ENCODE results near the gene HSPA4.
"Not testable (repeated sequence)": the region's sequence is repeated elsewhere in the genome, so short reads cannot be mapped to it uniquely, and the experiment has no call there.

The HSPA4 gene

DNA sequence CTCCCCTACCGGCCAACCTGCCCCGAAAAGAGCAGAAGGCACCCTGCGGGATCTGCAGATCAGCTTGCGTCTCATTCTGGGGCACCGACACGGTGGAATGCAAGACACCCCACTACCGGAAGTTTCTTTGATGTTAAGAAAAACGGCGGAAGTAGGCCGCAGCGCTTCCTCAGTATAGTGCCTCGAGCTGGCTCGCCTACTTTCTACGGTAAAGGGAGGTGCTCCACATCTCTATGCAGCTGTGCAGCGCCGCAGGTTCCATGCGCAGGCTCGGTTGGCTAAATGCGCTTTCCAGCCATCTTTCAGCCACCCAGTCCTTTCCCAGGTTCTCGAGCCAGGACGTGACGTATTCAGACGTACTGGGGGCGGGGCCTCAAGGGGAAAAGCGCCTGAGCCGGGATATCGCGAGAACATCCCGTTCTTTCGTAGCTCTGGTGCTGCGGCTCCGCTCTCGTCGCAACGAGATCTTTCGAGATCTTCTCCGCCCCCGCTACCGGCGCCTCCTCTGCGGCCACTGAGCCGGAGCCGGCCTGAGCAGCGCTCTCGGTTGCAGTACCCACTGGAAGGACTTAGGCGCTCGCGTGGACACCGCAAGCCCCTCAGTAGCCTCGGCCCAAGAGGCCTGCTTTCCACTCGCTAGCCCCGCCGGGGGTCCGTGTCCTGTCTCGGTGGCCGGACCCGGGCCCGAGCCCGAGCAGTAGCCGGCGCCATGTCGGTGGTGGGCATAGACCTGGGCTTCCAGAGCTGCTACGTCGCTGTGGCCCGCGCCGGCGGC lies at the start of gene HSPA4:
Gene HSPA4, plus strand, starts transcription at position 472 of the 775 bp plus-strand sequence. Its CDS starts 238 bp downstream, at position 710.
- DNase-seq, result peak; percentile 91 to 95

DNA sequence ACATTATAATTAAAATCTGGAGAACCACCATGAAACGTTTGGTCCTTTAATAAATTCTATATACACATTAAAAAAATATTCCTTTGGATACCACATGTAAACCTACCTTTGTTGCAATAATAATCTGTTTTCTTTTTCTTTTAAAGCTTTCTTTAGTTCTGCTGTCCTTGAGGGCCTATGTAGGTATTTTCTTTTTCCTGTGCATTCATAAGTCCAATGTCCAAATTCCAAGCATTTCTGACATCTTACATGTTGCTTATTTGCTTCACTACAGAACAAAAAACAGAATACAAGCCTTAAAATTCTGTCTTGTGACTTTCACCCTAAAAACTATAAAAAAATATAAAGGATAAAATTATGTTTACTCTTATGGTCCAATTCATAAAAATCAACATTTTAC lies 45.2 kb upstream of the HSPA4 start:
- no peak for DNase-seq

DNA sequence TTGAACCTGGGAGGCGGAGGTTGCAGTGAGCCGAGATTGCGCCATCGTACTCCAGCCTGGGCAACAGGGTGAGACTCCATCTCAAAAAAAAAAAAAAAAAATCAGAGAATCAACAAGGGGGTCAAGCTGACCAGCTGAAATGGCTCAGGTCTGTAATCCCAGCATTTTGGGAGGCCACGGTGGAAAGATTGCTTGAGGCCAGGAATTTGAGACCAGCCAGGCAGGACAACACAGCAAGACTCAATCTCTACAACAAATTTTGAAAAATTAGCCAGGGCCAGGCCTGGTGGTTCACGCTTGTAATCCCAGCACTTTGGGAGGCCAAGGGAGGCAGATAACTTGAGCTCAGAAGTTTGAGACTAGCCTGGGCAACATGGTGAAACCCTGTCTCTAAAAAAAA lies 43.4 kb upstream of the HSPA4 start:
- not testable (repeated sequence) for DNase-seq

DNA sequence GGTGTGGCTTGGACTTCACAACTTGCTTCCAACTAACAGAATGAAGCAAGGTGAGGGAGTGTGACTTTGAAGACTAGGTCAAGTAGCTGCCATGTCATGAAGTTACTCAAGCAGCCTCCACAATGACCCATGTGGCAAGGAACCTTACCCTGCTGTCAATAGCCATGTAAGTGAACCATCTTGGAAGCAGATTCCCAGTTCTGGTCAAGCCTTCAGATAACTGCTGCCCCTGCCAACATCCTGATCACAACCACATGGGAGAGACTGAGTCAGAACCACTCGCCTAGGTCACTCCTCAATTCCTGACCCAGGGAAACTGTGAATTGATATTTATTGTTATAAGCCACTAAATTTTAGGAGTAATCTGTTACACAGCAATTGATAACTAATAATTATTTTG lies 36.3 kb upstream of the HSPA4 start:
- no peak for DNase-seq

DNA sequence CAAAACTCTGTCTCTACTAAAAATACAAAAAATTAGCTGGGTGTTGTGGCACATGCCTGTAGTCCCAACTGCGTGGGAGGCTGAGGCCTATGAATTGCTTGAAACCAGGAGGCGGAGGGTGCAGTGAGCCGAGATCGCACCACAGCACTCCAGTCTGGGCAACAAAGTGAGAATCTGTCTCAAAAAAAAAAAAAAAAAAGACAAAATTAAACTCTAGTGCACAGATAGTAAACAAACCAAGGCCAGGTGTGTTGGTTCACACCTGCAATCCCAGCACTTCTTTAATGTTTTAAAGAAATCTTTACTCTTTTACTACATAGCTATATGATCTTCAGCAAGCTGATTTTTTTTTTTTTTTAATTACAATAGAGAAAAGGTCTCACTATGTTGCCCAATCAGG lies 33.8 kb upstream of the HSPA4 start:
- DNase-seq, result no peak

DNA sequence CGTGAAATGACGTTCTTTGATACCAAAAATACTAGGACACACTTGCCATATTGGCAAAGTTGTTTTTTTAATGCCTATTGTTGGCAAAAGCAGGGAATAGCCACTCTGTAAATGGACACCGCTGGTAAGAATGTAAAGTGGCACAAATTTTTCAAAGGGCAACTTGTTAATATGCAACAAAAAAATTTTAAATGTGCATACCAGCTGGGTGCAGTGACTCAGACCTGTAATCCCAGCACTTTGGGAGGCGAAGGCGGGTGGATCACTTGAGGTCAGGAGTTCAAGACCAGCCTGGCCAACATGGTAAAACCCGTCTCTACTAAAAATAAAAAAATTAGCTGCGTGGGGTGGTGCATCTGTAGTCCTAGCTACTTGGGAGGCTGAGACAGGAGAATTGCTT lies 32.3 kb upstream of the HSPA4 start:
- DNase-seq, result not testable (repeated sequence)

DNA sequence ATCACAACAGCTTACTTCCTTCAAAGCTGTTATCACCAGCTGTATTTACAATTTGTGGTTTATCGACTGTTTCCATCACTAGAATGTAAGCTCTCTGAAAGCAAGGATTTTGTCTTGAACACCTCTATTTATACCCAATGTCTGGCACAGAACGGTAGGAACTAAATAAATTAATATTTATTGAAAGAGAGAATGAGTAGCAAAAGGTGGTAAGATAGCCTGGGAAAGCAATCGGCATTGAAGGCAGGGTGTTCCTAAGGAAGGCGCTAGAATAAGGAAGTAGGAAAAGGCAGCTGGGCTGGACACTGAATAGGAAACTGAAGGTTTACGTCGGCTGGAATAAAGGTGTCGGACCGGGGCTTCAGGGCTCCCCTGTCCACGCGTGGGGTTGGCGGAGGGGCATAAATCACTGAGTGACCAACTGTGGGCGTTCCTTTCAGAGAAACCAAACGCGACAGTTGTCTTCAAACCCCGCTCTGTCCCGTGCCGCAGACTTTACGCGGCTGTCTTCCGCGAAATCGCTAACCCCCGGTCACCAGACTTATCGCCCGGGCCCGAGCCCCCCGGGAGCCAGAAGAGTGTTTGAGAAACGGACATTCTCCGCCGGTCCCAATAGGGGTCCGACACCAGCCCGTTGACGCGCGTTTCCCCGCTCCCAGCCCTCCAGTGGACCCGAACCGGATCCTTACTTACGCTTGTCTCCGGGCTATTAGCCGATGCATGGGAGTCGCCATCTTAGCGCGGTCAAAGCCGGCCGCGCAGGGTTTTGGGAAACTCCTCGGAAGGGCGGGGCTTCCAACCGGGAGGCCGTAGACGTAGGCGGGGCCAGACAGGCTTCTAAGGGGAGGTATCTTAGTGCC lies 25.8 kb upstream of the HSPA4 start, which contains the start of gene ZCCHC10:
Gene ZCCHC10, minus strand, starts transcription at position 746 of the 860 bp plus-strand sequence. Its CDS starts 12 bp downstream, at position 734.
- peak; percentile 80 to 88 for DNase-seq

DNA sequence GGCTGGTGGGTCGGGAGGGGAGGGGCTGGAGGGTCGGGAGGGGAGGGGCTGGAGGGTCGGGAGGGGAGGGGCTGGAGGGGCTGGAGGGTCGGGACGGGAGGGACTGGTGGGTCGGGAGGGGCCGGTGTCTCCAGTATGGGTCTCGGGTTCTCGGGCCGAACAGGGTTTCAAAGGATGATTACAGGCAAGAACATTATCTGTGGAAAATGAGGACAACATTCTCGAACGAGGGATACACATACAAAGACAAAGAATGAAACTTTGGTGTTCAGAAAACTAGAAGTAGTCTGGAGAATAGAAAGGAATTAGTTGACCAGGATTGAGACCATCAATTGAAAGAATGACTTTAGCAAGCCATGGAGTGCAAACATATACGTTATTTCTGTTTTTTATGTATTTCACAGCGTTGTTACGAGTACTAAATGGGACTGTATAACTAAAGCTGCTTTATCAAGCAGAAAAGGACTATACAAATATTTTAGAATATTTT lies 25.1 kb upstream of the HSPA4 start:
- DNase-seq, result no peak

DNA sequence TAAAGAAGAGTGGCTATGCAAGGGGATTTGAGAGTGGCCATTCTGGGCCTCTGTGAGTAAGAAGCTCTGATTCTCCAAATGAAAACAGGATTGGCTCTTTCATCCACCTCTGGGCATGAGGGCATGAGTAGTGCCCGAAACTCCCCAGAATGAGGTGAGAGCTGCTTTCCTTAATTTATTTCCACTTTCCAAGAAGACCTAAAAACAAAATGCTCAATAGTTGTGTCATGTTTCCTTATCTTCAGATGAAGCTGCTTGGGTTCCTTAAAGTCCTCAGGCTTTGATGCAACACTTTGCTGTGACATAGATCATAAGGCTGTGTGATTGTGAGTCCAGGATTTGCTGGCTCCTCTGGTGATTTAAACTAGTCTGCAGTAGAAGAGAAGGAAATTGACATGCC lies 22.4 kb upstream of the HSPA4 start:
- DNase-seq, result no peak

DNA sequence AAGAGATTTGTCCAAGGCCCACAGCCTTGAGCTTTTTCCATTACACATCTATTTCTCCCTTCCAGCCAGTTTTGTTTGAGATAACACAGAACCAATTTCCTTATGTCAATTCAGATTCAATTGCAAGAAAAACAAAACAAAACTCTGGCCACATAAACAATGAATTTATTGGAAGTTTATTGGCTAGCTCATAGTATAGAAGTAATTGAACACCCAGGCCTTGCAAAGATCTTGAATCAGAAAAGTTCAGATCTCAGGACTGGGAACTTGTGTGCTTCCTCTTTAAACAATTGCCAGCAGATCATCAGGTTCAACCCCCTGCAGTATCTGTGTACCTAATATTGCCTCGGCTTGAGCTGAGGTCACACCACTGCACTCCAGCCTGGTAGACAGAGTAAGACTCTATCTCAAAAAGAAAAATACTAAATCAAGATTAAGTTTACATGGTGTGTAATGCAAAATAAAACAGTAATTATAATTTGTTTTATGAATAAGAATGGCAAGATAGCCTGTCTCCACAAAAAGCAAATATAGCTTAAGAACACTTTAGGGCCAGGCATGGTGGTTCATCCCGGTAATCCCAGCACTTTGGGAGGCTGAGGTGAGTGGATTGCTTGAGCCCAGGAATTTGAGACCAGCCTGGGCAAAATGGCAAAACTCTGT lies 21.3 kb upstream of the HSPA4 start:
- DNase-seq, result no peak

DNA sequence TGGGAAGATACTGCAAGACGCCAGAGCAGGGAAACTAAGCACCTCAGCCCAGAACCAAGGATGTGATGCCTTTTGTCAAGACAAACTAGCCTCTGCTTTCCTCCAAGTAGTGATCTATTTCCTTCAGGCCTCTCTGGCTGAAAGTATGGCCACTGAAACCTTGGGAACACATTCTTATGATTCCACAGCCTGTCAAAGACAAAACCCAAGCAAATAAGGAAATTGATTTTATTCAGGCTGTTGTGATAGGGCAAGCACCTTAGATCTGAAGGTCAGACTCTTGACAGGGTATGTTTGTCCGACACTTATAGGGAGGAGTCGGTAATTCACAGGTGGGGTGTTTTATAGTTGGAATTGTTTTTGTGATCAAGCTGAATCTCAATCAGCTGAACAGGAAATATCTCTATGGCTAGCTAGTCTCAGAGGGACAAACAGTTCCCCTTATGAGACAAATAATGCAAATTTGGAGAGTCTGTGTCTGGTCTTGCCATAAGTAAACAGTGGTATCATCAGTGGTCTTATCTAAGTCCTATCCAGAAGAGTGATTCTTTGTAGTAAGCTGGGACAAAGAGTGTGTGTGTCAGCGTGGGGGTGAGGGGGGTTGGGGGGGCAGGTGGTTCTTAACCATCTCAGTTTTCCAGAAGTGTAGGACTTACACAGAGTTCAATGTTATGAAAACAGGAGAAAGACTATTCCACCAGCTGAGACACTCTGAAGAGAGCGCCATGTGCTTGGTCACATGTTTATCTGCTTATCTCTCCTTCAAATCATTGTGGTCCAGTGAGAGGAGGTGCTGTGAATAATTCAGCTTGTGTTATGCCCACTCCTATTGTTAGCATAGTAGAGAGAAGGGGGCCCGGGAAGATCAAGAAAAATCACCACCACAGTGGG lies 18.7 kb upstream of the HSPA4 start:
- DNase-seq, result no peak

DNA sequence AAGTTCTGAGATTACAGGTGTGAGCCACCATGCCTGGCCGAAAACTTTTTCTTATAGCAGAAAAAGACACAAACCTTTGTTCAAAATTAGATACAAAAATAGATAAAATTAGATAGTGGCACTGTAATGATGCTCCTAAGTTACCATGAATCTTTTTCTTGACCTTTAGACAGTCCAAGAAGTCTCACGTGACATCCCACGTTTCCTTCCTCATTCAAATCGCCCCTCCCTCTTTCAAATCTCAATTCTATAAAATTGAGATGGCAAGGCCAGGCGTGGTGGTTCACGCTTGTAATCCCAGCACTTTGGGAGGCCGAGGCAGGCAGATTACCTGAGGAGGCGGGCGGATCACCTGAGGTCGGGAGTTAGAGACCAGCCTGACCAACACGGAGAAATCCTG lies 17.7 kb upstream of the HSPA4 start:
- DNase-seq, result no peak

DNA sequence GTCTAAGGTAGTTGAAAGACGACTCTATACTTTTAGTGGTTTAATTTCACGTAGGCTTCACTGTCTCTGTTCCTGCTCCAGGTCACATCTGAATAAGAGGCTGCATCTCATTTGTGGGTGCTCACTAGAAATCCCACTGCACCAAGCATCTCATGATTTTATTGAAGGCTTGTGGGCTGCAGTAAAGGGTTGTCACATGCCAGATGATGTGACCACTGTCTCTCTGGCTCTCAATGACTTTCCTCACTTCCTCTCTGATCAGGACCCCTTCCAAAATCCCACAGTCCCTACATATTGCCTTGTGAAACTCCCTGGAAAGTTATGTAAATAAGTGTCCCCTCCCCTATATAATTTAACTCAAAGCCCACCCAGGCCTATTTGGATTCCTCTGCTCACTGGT lies 16.6 kb upstream of the HSPA4 start:
- DNase-seq, result no peak

DNA sequence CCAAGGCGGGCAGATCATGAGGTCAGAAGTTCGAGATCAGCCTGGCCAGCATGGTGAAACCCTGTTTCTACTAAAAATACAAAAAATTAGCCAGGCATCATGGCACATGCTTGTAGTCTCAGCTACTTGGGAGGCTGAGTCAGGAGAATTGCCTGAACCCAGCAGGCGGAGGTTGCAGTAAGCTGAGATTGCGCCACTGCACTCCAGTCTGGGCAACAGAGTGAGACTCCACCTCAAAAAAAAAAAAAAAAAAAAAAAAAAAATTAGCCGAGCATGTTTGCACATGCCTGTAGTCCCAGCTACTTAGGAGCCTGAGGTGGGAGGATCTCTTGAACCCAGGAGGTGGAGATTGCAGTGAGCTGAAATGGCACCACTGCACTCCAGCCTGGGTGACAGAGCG lies 15.1 kb upstream of the HSPA4 start:
- DNase-seq, result not testable (repeated sequence)

DNA sequence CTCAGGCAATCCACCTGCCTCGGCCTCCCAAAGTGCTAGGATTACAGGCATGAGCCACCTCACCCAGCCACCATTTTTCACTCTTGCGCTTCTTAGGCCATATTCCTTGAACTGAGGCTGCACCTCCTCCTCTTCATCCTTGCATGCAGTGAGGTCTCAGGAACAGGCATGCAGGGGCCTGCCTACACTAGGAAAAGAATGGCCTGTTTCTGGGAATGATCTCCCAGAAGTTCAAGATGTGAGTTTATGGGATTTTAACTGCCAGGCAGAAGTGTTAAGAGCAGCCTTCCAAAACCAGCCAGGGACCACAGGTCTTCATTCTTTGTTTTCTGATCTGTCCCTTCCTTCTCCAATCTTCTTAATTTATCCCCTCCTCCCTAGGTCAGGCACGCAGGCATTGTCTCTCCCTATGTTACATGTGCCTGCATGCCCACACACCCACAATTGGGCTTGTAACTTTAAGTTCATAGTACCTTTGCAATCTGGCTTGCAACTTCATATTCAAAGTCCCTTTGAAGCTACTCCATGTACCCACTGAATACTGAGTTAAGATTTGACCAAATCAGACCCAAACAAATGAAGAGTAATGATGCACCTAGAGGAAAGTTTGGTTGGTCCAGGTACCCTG lies 10.5 kb upstream of the HSPA4 start:
- DNase-seq, result no peak

DNA sequence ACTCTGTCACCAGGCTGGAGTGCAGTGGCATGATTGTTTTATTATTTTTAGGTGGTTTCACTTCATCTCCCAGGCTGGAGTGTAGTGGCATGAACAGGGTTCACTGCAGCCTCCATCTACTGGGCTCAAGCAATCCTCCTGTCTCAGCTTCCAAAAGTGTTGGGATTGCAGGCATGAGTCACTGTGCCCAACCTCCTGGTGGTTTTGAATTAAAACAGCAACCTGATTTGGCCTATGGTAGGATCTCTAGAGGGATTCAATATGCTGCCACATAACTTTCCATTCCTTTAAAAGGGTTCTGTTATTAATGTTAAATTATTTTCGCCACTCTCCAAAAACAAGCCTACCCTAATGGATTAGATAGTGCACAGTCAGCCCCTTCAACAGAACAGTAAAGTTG lies 9.9 kb upstream of the HSPA4 start:
- no peak for DNase-seq

DNA sequence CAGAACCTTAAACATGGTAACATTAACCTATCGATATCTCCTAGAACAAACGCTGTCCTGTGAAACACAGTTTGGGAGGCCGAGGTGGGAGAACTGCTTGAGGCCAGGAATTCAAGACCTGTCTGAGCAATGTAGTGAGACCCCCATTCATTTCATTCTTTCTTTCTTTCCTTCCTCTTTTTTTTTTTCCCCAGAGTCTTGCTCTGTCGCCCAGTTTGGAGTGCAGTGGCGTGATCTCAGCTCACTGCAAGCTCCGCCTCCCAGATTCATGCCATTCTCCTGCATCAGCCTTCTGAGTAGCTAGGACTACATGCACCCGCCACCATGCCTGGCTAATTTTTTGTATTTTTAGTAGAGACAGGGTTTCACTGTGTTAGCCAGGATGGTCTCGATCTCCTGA lies 5.3 kb upstream of the HSPA4 start:
- DNase-seq, result not testable (repeated sequence)

DNA sequence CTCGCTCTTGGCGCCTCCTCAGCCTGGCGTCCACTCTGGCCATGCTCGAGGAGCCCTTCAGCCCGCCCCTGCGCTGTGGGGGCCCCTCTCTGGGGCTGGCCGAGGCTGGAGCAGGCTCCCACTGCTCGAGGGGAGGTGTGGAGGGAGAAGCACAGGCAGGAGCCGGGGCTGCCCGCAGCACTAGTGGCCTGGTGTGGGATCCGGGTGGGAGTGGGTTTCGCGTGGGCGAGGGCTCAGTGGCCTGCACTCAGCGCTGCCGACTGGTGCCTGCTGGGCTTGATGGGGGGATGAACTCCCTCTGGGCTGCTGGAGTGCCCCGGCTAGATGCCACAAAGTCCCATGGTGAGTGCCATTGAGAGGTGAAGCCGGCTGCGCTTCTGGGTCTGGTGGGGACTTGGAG lies 4.4 kb upstream of the HSPA4 start:
- no peak for DNase-seq

DNA sequence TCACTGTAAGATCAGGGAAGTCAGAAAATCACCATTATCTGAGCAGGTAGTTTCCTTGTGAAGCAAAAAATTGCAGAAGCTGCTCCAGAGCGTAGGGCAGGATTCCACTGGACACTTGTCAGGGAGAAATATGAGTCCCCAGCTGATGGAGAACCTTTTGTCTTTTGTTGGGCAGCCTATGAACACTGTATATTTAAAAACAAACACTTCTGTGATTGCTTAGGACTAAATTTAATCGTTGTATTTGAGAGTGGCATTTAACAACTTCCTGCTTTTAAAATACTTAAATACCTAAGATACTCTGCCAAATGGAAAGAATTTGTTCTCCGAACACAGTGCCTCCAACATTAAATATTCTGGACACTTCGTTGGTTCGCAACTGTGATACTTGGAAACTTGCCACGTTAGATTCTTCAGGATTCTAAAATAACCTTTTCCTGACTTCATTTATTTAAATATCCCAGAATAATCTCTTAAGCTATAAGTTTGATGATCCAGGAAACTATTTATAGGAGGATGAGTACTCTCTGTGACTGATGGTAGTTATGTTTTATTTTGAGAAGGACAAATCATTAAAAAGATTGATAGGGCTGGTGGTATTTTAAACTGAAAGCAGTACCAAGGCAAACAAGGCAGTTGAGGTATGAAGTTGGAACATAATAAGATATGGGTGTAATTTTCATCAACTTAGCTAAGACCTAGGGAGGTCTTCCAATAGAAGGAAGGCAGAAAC lies 2.7 kb upstream of the HSPA4 start:
- DNase-seq, result no peak

DNA sequence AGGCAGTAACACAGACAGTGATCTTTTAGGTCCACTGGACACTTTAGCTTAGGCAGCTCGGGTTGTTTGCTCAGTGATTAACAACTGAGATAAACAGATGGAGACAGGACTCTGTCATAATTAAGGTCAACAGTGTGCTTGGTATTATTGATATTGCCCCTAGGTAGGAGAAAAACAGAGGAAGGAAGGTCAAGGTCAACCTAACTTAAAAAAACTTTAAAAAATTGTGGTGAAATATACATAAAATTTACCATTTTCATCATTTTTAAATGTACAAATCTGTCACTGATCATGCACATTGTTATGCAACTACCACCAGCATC lies 2.1 kb upstream of the HSPA4 start:
- DNase-seq, result no peak

DNA sequence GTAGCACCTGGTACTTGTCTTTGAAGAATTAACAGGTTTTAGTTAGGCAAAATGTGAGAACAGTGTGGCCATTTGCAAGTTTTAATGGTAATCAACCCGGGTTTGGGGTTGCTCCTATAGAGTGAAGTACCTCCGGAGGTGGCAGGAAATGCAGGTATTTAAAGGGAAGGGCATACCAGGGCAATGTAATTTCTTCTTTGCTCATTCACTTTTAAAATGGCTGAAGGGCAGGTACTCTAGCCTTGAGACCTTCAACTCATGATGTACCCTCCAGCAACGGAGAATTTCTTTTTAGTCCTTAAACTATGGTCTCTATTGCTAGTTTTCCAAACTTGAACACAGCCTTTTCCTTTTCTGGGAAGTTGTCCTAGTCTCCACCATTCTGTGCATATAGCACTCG lies 1.3 kb upstream of the HSPA4 start:
- no peak for DNase-seq
